Bronchial epithelial cell (primary cell): ENCODE measurements around the gene PXMP2. TPM values are rescaled to one million over a fixed set of nuclear protein-coding genes. Genes with fewer than 3 reads are reported as not detected.
"Not testable (repeated sequence)": the region's sequence is repeated elsewhere in the genome, so short reads cannot be mapped to it uniquely, and the experiment has no call there.

Source experiments
- DNase-seq: peaks from one replicate; pipeline ENCODE4 v3.0.0-alpha.2; 2010; ENCODE audit warnings: low read depth
- FAIRE-seq: peaks from 2 replicates; lab custom pipeline; 2011; peaks lifted over from hg19 to GRCh38; lab: Jason Lieb, UNC
- H3K27me3 ChIP-seq: 2 replicates; pipeline ENCODE4 v1.5.1; 2011; ENCODE audit warnings: low read length; ENCODE audit not compliant: control insufficient read depth, insufficient read depth
- H3K36me3 ChIP-seq: 2 replicates; pipeline ENCODE4 v1.5.1; 2011; ENCODE audit warnings: low read length; ENCODE audit not compliant: control insufficient read depth, insufficient read depth
- H3K4me3 ChIP-seq: 2 replicates; pipeline ENCODE4 v1.5.1; 2011; ENCODE audit warnings: mild to moderate bottlenecking, low read depth, low read length, control low read depth
- CTCF ChIP-seq: IDR thresholded peaks from 2 replicates; pipeline ENCODE4 v1.5.1; 2011; ENCODE audit warnings: mild to moderate bottlenecking, moderate library complexity, low read length, control low read depth, inconsistent platforms; ENCODE audit not compliant: insufficient read depth, severe bottlenecking
- total RNA-seq: library from RNA; depleted of rRNA; stranded (reverse); fragments of >200 nt; gene quantifications from 2 replicates; pipeline ENCODE4 v1.2.1, GENCODE V29; 2014

The PXMP2 gene
- total RNA-seq, 1 donor from 2014 or later: 12.9 TPM

- FAIRE-seq (no peak), DNase-seq (no peak)
- TF ChIP-seq CTCF: no peak
- H3K4me3 ChIP-seq: no peak overlapping the region
- H3K36me3 ChIP-seq: peaks cover 15% of the 10 kb centered on the region
- no peaks in the 10 kb centered on the region for H3K27me3 ChIP-seq
These were observed 9.9 kb upstream of the PXMP2 start for GRCh38 chr12:132677492-132677891.

- no peak for FAIRE-seq
- H3K4me3 ChIP-seq: no peak overlapping the region
These were observed 2.0 kb upstream of the PXMP2 start for GRCh38 chr12:132685400-132685799.

GRCh38 chr12:132686825-132687210 lies 569 bp upstream of the PXMP2 start:
- Histone ChIP-seq H3K4me3 (peak overlapping the region; percentile 58), H3K27me3 (no peaks in the 10 kb centered on the region), H3K36me3 (no peaks in the 10 kb centered on the region)
- FAIRE-seq: no peak
- no peak for DNase-seq
- no peak for TF ChIP-seq CTCF

More at GRCh38 chr12:132685400-132685799, 2.0 kb upstream of the PXMP2 start:
- no peak for DNase-seq
- TF ChIP-seq CTCF: no peak
- Histone ChIP-seq H3K36me3 (no peaks in the 10 kb centered on the region), H3K27me3 (no peaks in the 10 kb centered on the region)

- no peaks in the 10 kb centered on the region for H3K27me3 ChIP-seq
- H3K36me3 ChIP-seq: no peaks in the 10 kb centered on the region
- no peak for DNase-seq
- no peak overlapping the region for H3K4me3 ChIP-seq
- FAIRE-seq: no peak
- TF ChIP-seq CTCF: no peak
These were observed 1.8 kb downstream of the PXMP2 start for GRCh38 chr12:132689227-132689626.

GRCh38 chr12:132690112-132690511 lies 2.7 kb downstream of the PXMP2 start:
- no peaks in the 10 kb centered on the region for H3K36me3 ChIP-seq
- DNase-seq (no peak), FAIRE-seq (no peak)
- no peaks in the 10 kb centered on the region for H3K27me3 ChIP-seq
- H3K4me3 ChIP-seq: no peak overlapping the region
- no peak for TF ChIP-seq CTCF

- DNase-seq, FAIRE-seq, H3K36me3 ChIP-seq, H3K27me3 ChIP-seq, H3K4me3 ChIP-seq: not testable (repeated sequence)
These were observed 4.6 kb downstream of the PXMP2 start for GRCh38 chr12:132692030-132692429.

- H3K36me3 ChIP-seq: not testable (repeated sequence)
These were observed 7.5 kb downstream of the PXMP2 start for GRCh38 chr12:132694888-132695287.

More at GRCh38 chr12:132694888-132695287, 7.5 kb downstream of the PXMP2 start:
- H3K27me3 ChIP-seq, H3K4me3 ChIP-seq, FAIRE-seq, DNase-seq: not testable (repeated sequence)
